ENCODE results near the gene CLDND1.

DNA sequence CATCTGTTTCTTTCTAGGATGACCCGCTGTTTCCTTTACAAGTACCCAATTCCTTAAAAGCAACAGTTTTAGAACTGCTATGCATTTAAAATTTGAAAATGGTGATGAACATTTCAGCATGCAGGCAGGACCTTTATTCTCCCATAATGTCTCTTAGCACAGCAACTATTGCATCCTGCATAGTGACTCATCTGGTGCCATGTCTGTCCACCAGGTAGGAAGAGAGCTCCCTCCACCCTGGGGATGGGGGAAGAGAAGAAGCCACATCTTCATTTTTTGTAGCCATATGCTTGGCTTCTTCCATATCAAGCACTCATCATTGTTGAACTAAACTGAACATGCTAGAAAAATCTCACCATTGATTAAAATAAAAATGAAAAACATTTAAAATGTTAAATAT, 19.0 kb upstream of the CLDND1 start:
- no peak for TF ChIP-seq ZNF70 (CRISPR knock-in tag; IDR thresholded peaks at IDR 0.05)
- TF ChIP-seq ZNF565 (CRISPR knock-in tag; conservative IDR thresholded peaks at IDR 0.05; ENCODE audit: low read depth): no peak
- no peak for TF ChIP-seq SNAI2 (CRISPR knock-in tag; IDR thresholded peaks at IDR 0.05)
- TF ChIP-seq, protein P1, sequence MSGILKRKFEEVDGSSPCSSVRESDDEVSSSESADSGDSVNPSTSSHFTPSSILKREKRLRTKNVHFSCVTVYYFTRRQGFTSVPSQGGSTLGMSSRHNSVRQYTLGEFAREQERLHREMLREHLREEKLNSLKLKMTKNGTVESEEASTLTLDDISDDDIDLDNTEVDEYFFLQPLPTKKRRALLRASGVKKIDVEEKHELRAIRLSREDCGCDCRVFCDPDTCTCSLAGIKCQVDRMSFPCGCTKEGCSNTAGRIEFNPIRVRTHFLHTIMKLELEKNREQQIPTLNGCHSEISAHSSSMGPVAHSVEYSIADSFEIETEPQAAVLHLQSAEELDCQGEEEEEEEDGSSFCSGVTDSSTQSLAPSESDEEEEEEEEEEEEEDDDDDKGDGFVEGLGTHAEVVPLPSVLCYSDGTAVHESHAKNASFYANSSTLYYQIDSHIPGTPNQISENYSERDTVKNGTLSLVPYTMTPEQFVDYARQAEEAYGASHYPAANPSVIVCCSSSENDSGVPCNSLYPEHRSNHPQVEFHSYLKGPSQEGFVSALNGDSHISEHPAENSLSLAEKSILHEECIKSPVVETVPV (CRISPR knock-in tag; IDR thresholded peaks at IDR 0.05): no peak

Data from SK-N-SH treated with all-trans-retinoic acid at 6 μM for 48 hours (cell line).